Measurements from ENCODE around the gene IL17REL.
A peak's percentile ranks its signal among the peaks of the same experiment; 100 is the strongest.

Gene IL17REL

DNA sequence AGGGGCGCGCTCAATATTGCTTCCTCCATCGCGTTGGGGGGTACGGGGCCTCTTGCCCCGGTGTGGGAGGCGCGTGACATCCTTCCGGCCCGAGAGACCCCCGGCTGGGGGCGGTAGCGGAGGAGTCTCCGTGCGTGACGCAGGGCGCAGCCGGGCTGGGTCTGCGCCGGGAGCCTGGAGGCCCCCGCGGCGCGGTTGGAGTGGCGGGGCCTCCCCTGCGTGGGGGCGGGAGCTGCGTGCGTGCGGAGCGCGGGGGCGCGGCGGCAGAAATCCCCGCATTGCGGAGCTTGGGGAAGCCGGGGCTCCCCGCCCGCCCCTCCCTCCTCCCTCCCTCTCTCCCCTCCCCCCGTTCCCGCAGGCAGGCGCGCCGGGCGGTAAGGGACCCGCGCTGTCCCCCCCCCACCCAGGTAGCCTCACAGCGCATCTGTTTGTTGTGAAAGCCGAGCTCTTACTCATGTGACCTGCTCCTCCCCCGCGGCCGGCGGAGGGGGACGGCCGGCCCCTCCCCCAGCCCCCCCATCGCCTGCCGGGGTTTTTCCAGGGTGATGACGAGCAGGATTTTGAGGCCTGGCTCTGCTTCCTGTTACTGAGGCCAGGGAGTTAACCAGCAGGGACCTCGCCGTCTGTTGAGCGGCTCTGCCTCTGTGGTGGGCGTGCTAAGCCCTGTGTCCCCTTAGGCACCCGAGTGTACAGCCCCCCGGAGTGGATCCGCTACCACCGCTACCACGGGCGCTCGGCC lies 50.4 kb downstream of the IL17REL start:
- Mint-ChIP-seq H3K27me3 (ENCODE audit: low read depth) (no peaks in the 10 kb centered on the region), H3K9me3 (no peaks in the 10 kb centered on the region), H3K27ac (peak overlapping the region in 2 of 3 experiments; percentile 73 to 83), H3K4me1 (peaks cover 7% of the 10 kb centered on the region), H3K4me3 (peak overlapping the region; percentile 85 to 88 (median 85)), H3K36me3 (ENCODE audit: low read depth) (peaks cover 6% of the 10 kb centered on the region)
- TF ChIP-seq, protein P1, sequence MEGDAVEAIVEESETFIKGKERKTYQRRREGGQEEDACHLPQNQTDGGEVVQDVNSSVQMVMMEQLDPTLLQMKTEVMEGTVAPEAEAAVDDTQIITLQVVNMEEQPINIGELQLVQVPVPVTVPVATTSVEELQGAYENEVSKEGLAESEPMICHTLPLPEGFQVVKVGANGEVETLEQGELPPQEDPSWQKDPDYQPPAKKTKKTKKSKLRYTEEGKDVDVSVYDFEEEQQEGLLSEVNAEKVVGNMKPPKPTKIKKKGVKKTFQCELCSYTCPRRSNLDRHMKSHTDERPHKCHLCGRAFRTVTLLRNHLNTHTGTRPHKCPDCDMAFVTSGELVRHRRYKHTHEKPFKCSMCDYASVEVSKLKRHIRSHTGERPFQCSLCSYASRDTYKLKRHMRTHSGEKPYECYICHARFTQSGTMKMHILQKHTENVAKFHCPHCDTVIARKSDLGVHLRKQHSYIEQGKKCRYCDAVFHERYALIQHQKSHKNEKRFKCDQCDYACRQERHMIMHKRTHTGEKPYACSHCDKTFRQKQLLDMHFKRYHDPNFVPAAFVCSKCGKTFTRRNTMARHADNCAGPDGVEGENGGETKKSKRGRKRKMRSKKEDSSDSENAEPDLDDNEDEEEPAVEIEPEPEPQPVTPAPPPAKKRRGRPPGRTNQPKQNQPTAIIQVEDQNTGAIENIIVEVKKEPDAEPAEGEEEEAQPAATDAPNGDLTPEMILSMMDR (IDR thresholded peaks at IDR 0.05; ENCODE audit: unreplicated experiment in 3 of 3) = no peak

DNA sequence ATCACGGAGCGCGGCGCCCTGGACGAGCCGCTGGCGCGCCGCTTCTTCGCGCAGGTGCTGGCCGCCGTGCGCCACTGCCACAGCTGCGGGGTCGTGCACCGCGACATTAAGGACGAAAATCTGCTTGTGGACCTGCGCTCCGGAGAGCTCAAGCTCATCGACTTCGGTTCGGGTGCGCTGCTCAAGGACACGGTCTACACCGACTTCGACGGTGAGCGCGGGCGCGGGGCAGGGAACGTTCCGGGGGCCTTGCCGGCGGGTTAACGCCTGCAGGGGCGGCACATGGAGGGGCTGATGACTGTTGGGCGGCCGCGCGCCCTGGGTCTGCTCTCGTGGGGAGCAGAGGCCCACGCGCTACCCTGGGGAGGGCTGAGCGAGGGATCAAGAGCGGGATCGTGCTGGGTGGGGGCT lies 51.0 kb downstream of the IL17REL start:
- TF ChIP-seq, protein P1 (IDR thresholded peaks at IDR 0.05; ENCODE audit: unreplicated experiment in 3 of 3) = no peak
- Mint-ChIP-seq H3K36me3 (ENCODE audit: low read depth) (peaks cover 6% of the 10 kb centered on the region), H3K27me3 (ENCODE audit: low read depth) (no peaks in the 10 kb centered on the region), H3K4me3 (peak overlapping the region; percentile 84 to 86 (median 85)), H3K27ac (peak overlapping the region in 2 of 3 experiments; percentile 52 to 72), H3K4me1 (peaks cover 11% of the 10 kb centered on the region), H3K9me3 (no peaks in the 10 kb centered on the region)

DNA sequence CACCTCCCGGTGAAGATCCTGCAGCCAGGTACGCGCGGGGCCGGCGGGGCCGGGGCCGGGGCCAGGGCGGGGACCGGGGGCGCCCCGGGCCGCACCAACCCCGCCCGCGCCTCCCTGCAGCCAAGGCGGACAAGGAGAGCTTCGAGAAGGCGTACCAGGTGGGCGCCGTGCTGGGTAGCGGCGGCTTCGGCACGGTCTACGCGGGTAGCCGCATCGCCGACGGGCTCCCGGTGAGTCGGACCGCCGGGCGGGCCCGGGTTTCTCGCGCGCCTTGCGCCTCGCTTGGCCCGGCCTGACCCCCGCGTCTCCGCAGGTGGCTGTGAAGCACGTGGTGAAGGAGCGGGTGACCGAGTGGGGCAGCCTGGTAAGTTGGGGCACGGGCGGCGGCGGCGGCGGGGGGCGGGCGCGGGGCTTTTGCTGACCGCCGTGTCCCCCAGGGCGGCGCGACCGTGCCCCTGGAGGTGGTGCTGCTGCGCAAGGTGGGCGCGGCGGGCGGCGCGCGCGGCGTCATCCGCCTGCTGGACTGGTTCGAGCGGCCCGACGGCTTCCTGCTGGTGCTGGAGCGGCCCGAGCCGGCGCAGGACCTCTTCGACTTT lies 51.5 kb downstream of the IL17REL start:
- Mint-ChIP-seq H3K36me3 (ENCODE audit: low read depth) (peaks cover 6% of the 10 kb centered on the region), H3K4me1 (peaks cover 11% of the 10 kb centered on the region), H3K27me3 (ENCODE audit: low read depth) (no peaks in the 10 kb centered on the region), H3K4me3 (peak overlapping the region; percentile 84 to 86 (median 85)), H3K27ac (no peak overlapping the region), H3K9me3 (no peaks in the 10 kb centered on the region)
- TF ChIP-seq, protein P1 (IDR thresholded peaks at IDR 0.05; ENCODE audit: unreplicated experiment in 3 of 3) = no peak

DNA sequence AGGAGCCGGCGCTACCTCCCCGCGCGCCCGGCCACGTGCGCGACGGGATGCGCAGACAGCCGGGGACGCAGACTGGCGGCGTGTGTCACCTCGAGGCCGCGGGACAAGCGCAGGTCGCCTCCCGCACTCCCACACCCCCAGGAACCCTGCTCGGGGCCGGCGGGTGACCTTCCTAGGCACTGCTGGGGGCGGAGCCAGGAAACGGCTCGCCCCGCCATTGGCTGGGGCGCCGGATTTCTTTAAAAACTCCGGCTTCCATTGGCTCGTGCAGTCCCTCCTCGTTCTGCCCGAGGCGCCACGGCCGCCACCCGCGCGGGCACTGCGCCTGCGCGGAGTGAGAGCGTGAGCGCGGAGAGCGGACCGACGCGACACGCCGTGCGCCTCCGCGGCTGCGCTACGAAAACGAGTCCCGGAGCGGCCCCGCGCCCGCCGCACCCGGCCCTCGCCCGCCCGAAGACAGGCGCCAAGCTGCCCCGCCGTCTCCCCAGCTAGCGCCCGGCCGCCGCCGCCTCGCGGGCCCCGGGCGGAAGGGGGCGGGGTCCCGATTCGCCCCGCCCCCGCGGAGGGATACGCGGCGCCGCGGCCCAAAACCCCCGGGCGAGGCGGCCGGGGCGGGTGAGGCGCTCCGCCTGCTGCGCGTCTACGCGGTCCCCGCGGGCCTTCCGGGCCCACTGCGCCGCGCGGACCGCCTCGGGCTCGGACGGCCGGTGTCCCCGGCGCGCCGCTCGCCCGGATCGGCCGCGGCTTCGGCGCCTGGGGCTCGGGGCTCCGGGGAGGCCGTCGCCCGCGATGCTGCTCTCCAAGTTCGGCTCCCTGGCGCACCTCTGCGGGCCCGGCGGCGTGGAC lies 52.2 kb downstream of the IL17REL start, which contains the start of gene PIM3:
Gene PIM3 (plus strand): TSS at position 614 of the 846 bp plus-strand sequence. CDS start 176 bp downstream, at position 790.
- Mint-ChIP-seq H3K36me3 (ENCODE audit: low read depth) (peaks cover 6% of the 10 kb centered on the region), H3K9me3 (no peaks in the 10 kb centered on the region), H3K4me3 (peak within 1 kb of the TSS; percentile 84 to 86 (median 85)), H3K27ac (peak within 1 kb of the TSS in 2 of 3 experiments; percentile 52 to 72), H3K27me3 (ENCODE audit: low read depth) (peaks cover 1% of the 10 kb centered on the region), H3K4me1 (peaks cover 11% of the 10 kb centered on the region)
- TF ChIP-seq, protein P1 (IDR thresholded peaks at IDR 0.05; ENCODE audit: unreplicated experiment in 3 of 3) = no peak

DNA sequence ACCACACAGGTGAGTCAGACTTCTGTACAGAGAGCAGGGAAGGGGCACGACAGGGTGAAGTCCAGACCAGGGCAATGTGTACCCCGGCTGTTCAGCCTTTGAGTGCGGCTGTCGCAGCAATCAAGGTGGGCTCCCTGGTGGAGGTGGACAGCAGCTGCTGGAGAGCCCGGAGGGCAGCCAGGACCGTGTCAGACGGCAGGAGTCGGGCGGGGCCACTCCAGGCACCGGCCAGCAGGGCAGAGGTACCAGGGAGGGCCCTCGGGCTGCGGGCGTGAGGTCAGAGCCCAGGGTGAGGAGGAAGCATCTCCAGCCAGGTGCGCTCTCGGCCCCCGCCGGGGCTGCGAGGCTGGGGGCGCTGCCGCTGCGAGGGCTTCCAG lies 52.8 kb downstream of the IL17REL start:
- Mint-ChIP-seq H3K4me3 (peak overlapping the region; percentile 69 to 75 (median 72)), H3K36me3 (ENCODE audit: low read depth) (peaks cover 6% of the 10 kb centered on the region), H3K27ac (peak overlapping the region in 1 of 3 experiments; percentile 33), H3K4me1 (peaks cover 16% of the 10 kb centered on the region), H3K9me3 (no peaks in the 10 kb centered on the region), H3K27me3 (ENCODE audit: low read depth) (peaks cover 4% of the 10 kb centered on the region)
- TF ChIP-seq, protein P1 (IDR thresholded peaks at IDR 0.05; ENCODE audit: unreplicated experiment in 3 of 3) = no peak
